Measurements from ENCODE around the gene CTU1. TPM values are rescaled to one million over a fixed set of nuclear protein-coding genes. Genes with fewer than 3 reads are reported as not detected.

CTU1 gene
- total RNA-seq, 2 donors from 2014 or later = 4.9 to 12.5 TPM

- no peaks in the 10 kb centered on the region for H3K36me3 ChIP-seq
- H3K4me1 ChIP-seq (ENCODE audit: control insufficient read depth in 1 of 2, low read depth in 2 of 2) = no peaks in the 10 kb centered on the region
- H3K27ac ChIP-seq = peak overlapping the region in 1 of 2 donors; percentile 44
- peak overlapping the region; percentile 56 for H3K4me3 ChIP-seq
- no peaks in the 10 kb centered on the region for H3K9me3 ChIP-seq
- DNase-seq (ENCODE audit: low spot score) (no peak), ATAC-seq (ENCODE audit: insufficient number of reproducible peaks, low FRiP score, low read depth) (no peak)
- no peaks in the 10 kb centered on the region for H3K27me3 ChIP-seq (replicated peaks; ENCODE audit: insufficient read depth)
- TF ChIP-seq CTCF (IDR thresholded peaks at IDR 0.05) = no peak
Measured at GRCh38 chr19:51125421-51126075, 17.3 kb upstream of the CTU1 start.

- H3K9me3 ChIP-seq = no peaks in the 10 kb centered on the region
- H3K36me3 ChIP-seq = no peaks in the 10 kb centered on the region
- peak within 1 kb of the TSS in 1 of 2 donors; percentile 52 for H3K27ac ChIP-seq
- no peak for TF ChIP-seq CTCF (IDR thresholded peaks at IDR 0.05)
- H3K27me3 ChIP-seq (replicated peaks; ENCODE audit: insufficient read depth) = no peaks in the 10 kb centered on the region
- no peak for ATAC-seq (ENCODE audit: insufficient number of reproducible peaks, low FRiP score, low read depth)
- H3K4me3 ChIP-seq = peak within 1 kb of the TSS; percentile 56
- no peak for DNase-seq (ENCODE audit: low spot score)
- H3K4me1 ChIP-seq (ENCODE audit: control insufficient read depth in 1 of 2, low read depth in 2 of 2) = no peaks in the 10 kb centered on the region
Measured at GRCh38 chr19:51124729-51125128, 16.5 kb upstream of the CTU1 start, which contains the start of gene SIGLEC9. SIGLEC9 (plus strand) TSS chr19:51124906; CDS start chr19:51124975, 69 bp downstream.

DNA sequence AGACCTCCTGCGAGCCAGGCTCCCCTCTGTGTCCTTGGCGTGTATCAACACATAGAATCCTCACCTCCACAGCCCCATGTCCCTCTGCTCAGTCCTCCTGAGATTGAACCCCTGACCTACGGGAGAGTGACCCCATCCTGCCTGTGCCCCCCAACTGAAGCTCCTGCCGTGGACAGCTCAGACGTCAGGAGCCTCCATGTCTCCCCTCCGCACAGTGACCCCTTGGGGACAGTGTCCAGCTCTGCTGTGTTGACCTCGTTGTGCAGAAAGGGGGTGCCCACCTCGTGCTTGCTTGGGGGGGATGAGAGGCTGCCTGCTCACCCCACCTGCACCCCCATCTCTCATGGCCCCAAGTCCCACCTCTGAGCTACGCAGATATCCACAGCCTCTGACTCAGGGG, 16.0 kb upstream of the CTU1 start:
- peak overlapping the region in 1 of 2 donors; percentile 52 for H3K27ac ChIP-seq
- H3K27me3 ChIP-seq (replicated peaks; ENCODE audit: insufficient read depth) = no peaks in the 10 kb centered on the region
- H3K36me3 ChIP-seq = no peaks in the 10 kb centered on the region
- H3K4me3 ChIP-seq = no peak overlapping the region
- no peak for ATAC-seq (ENCODE audit: insufficient number of reproducible peaks, low FRiP score, low read depth)
- no peaks in the 10 kb centered on the region for H3K4me1 ChIP-seq (ENCODE audit: control insufficient read depth in 1 of 2, low read depth in 2 of 2)
- H3K9me3 ChIP-seq = no peaks in the 10 kb centered on the region
- no peak for TF ChIP-seq CTCF (IDR thresholded peaks at IDR 0.05)
- no peak for DNase-seq (ENCODE audit: low spot score)

DNA sequence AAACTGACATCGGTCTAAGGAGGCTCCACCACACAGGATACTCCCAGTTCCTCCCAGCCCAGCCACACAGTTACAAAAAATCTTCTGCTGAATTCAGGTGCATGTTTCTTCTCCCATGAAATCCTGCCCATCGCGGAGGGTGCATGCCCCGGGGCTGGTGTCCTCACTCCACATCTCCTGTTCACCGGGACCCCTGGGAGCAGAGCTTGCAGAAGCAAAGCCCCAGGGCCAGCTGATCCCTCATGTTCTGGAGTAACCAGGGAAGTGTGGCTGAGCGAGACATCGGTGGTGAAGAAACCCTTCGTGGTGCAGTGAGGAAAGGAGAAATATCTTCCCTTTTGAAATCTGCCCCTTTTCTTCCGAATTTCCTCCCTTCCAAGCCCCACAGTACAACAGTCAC, 15.6 kb upstream of the CTU1 start:
- no peaks in the 10 kb centered on the region for H3K27me3 ChIP-seq (replicated peaks; ENCODE audit: insufficient read depth)
- peak overlapping the region in 1 of 2 donors; percentile 52 for H3K27ac ChIP-seq
- ATAC-seq (ENCODE audit: insufficient number of reproducible peaks, low FRiP score, low read depth) (no peak), DNase-seq (ENCODE audit: low spot score) (no peak)
- H3K36me3 ChIP-seq = no peaks in the 10 kb centered on the region
- no peak overlapping the region for H3K4me3 ChIP-seq
- H3K4me1 ChIP-seq (ENCODE audit: control insufficient read depth in 1 of 2, low read depth in 2 of 2) = no peaks in the 10 kb centered on the region
- TF ChIP-seq CTCF (IDR thresholded peaks at IDR 0.05) = no peak
- H3K9me3 ChIP-seq = no peaks in the 10 kb centered on the region

- H3K4me1 ChIP-seq (ENCODE audit: control insufficient read depth in 1 of 2, low read depth in 2 of 2) = no peaks in the 10 kb centered on the region
- no peak overlapping the region for H3K4me3 ChIP-seq
- no peak for DNase-seq (ENCODE audit: low spot score)
- H3K36me3 ChIP-seq = no peaks in the 10 kb centered on the region
- H3K9me3 ChIP-seq = no peaks in the 10 kb centered on the region
- H3K27me3 ChIP-seq (replicated peaks; ENCODE audit: insufficient read depth) = no peaks in the 10 kb centered on the region
- no peak for TF ChIP-seq CTCF (IDR thresholded peaks at IDR 0.05)
- ATAC-seq (ENCODE audit: insufficient number of reproducible peaks, low FRiP score, low read depth) = no peak
- peak overlapping the region in 1 of 2 donors; percentile 30 for H3K27ac ChIP-seq
Measured at GRCh38 chr19:51123381-51123800, 15.2 kb upstream of the CTU1 start.
